SK-N-SH (cell line): ENCODE results near the gene NCAM1. TPM values are rescaled to one million over a fixed set of nuclear protein-coding genes. Genes with fewer than 3 reads are reported as not detected.

Experiments
- CTCF ChIA-PET: fragments of 300-600, 350-600 bp; formaldehyde crosslinking; extraction: SDS; loops from one replicate; lab custom pipeline; 2021; lab: Yijun Ruan, JAX
- POLR2A ChIA-PET: fragments of 350-600 bp; sonication (Branson Sonifier 250); formaldehyde crosslinking; extraction: SDS; loops from one replicate; lab custom pipeline; 2020; ENCODE audit warnings: antibody characterized with exemption, inconsistent platforms; lab: Yijun Ruan, JAX
- DNase-seq: peaks from one replicate; pipeline ENCODE4 v3.0.0; 2012
- H2AFZ ChIP-seq: fragments of 200-600 bp; sonication (generic); 2 replicates; pipeline ENCODE4 v1.8.1; 2016; ENCODE audit warnings: antibody characterized with exemption, mild to moderate bottlenecking, low read depth
- H3F3A ChIP-seq: fragments of 200-600 bp; sonication (generic); replicated peaks from 2 replicates; pipeline ENCODE3; 2016; ENCODE audit warnings: antibody characterized with exemption, mild to moderate bottlenecking; ENCODE audit not compliant: insufficient read depth
- H3K27ac ChIP-seq, 2 experiments: fragments of 200-500 bp in 1 of 2; fragments of 200-600 bp in 1 of 2; sonication (Bioruptor generic) in 1 of 2; sonication (generic), shearing (Covaris generic) in 1 of 2; 2 replicates each; pipeline versions ENCODE4 v1.5.1 to v1.6.1; 2014 to 2016; ENCODE audit warnings: low read depth in 2 of 2, inconsistent platforms in 1 of 2, low read length in 1 of 2, mild to moderate bottlenecking in 1 of 2, mixed read lengths in 1 of 2
- H3K27me3 ChIP-seq: fragments of 200-600 bp; sonication (generic), shearing (Covaris generic); 2 replicates; pipeline ENCODE4 v1.6.1; 2016; ENCODE audit warnings: mixed run types; ENCODE audit not compliant: insufficient read depth
- H3K36me3 ChIP-seq, 2 experiments: fragments of 200-500 bp in 1 of 2; fragments of 200-600 bp in 1 of 2; sonication (Bioruptor generic) in 1 of 2; sonication (generic) in 1 of 2; replicated peaks in 1 of 2; 2 replicates each; pipeline versions ENCODE3 to v1.5.1; 2014 to 2016; ENCODE audit warnings: low read length in 1 of 2, mild to moderate bottlenecking in 1 of 2; ENCODE audit not compliant: insufficient read depth in 2 of 2, control insufficient read depth in 1 of 2
- H3K4me1 ChIP-seq, 2 experiments: fragments of 200-500 bp in 1 of 2; fragments of 200-600 bp in 1 of 2; sonication (Bioruptor generic) in 1 of 2; sonication (generic), shearing (Covaris generic) in 1 of 2; 2 replicates each; pipeline versions ENCODE4 v1.5.1 to v1.6.1; 2014 to 2016; ENCODE audit warnings: low read depth in 1 of 2, low read length in 1 of 2, mixed run types in 1 of 2; ENCODE audit not compliant: insufficient read depth in 2 of 2, control insufficient read depth in 1 of 2
- H3K4me2 ChIP-seq: fragments of 200-600 bp; sonication (generic), shearing (Covaris generic); 2 replicates; pipeline ENCODE4 v1.6.1; 2017; ENCODE audit warnings: mixed run types
- H3K4me3 ChIP-seq, 2 experiments: fragments of 200-500 bp in 1 of 2; fragments of 200-600 bp in 1 of 2; sonication (Bioruptor generic) in 1 of 2; sonication (generic), shearing (Covaris generic) in 1 of 2; 2 replicates each; pipeline versions ENCODE4 v1.5.1 to v1.8.1; 2014 to 2016; ENCODE audit warnings: low read depth in 2 of 2, inconsistent platforms in 1 of 2, low read length in 1 of 2, mild to moderate bottlenecking in 1 of 2, mixed read lengths in 1 of 2, moderate library complexity in 1 of 2
- H3K79me2 ChIP-seq: fragments of 200-600 bp; sonication (generic); 2 replicates; pipeline ENCODE4 v1.8.1; 2017; ENCODE audit warnings: mild to moderate bottlenecking; ENCODE audit not compliant: insufficient read depth
- H3K9ac ChIP-seq: fragments of 200-600 bp; sonication (generic); 2 replicates; pipeline ENCODE4 v1.6.1; 2017; ENCODE audit warnings: mixed run types
- H3K9me2 ChIP-seq: fragments of 200-600 bp; sonication (generic); 2 replicates; pipeline ENCODE4 v1.6.1; 2017; ENCODE audit warnings: mixed run types
- H3K9me3 ChIP-seq: fragments of 200-600 bp; sonication (generic); 2 replicates; pipeline ENCODE4 v1.6.1; 2017; ENCODE audit warnings: mixed run types, mild to moderate bottlenecking, moderate library complexity
- H4K20me1 ChIP-seq: fragments of 200-600 bp; sonication (generic); 2 replicates; pipeline ENCODE4 v1.6.1; 2017; ENCODE audit warnings: mild to moderate bottlenecking, mixed run types; ENCODE audit not compliant: insufficient read depth
- CHD2 ChIP-seq: fragments of 150-350 bp; IDR thresholded peaks from 2 replicates; pipeline ENCODE4 v1.6.1; 2018; ENCODE audit warnings: low read length; ENCODE audit not compliant: partially characterized antibody
- CTCF ChIP-seq: fragments of 200-600 bp; sonication (generic); IDR thresholded peaks from 2 replicates; pipeline ENCODE4 v1.6.1; 2017; ENCODE audit warnings: antibody characterized with exemption, mild to moderate bottlenecking, moderate library complexity
- EP300 ChIP-seq, 2 experiments: IDR thresholded peaks; 2 replicates each; pipeline versions ENCODE4 v1.4.0 to v1.6.1; 2012; ENCODE audit warnings: borderline replicate concordance in 1 of 2, low read depth in 1 of 2, low read length in 1 of 2
- FOSL2 ChIP-seq: IDR thresholded peaks from 2 replicates; pipeline ENCODE4 v1.4.0; 2012; ENCODE audit warnings: low read depth, mild to moderate bottlenecking, moderate library complexity, borderline replicate concordance
- FOXJ3 ChIP-seq: sonication (generic); formaldehyde crosslinking; IDR thresholded peaks from 2 replicates; pipeline ENCODE4 v1.5.1; 2020; ENCODE audit warnings: mild to moderate bottlenecking, missing genetic modification reagents
- FOXM1 ChIP-seq: IDR thresholded peaks from 2 replicates; pipeline ENCODE4 v1.4.0; 2012; ENCODE audit warnings: low read depth, mild to moderate bottlenecking
- GABPA ChIP-seq: IDR thresholded peaks from 2 replicates; pipeline ENCODE4 v1.4.0; 2012; ENCODE audit warnings: low read depth, mild to moderate bottlenecking
- IRF3 ChIP-seq: fragments of 150-350 bp; IDR thresholded peaks from 2 replicates; pipeline ENCODE4 v1.6.1; 2016; ENCODE audit warnings: mild to moderate bottlenecking, low read depth, low read length
- JUND ChIP-seq: IDR thresholded peaks from 2 replicates; pipeline ENCODE4 v1.4.0; 2012
- MAX ChIP-seq: IDR thresholded peaks from 2 replicates; pipeline ENCODE4 v1.4.0; 2012; ENCODE audit warnings: low read depth
- MEF2A ChIP-seq: IDR thresholded peaks from 2 replicates; pipeline ENCODE4 v1.4.0; 2012; ENCODE audit warnings: low read depth, borderline replicate concordance
- PBX3 ChIP-seq: IDR thresholded peaks from 2 replicates; pipeline ENCODE4; 2012
- RCOR1 ChIP-seq: fragments of 150-350 bp; IDR thresholded peaks from 2 replicates; pipeline ENCODE4 v1.6.1; 2017; ENCODE audit warnings: antibody characterized with exemption, low read length
- RXRA ChIP-seq: IDR thresholded peaks from 2 replicates; pipeline ENCODE4 v1.4.0; 2012; ENCODE audit warnings: low read depth, mild to moderate bottlenecking, borderline replicate concordance
- TCF12 ChIP-seq: IDR thresholded peaks from 2 replicates; pipeline ENCODE4 v1.4.0; 2012
- USF2 ChIP-seq: fragments of 150-350 bp; IDR thresholded peaks from 2 replicates; pipeline ENCODE4 v1.6.1; 2017; ENCODE audit warnings: antibody characterized with exemption, low read length, low read depth, borderline replicate concordance
- WGBS: methylation state at CpG from one replicate; pipeline ENCODE4 v1.1.6; 2017; ENCODE audit warnings: low lambda C conversion rate; 5-methylcytosine and 5-hydroxymethylcytosine counted together
- polyA plus RNA-seq, 3 experiments: library from polyadenylated mRNA; depleted of rRNA; stranded (reverse); fragments of >200 nt; gene quantifications; 2 replicates each; pipeline ENCODE4 v1.2.3, GENCODE V29; 2012

The NCAM1 gene
- polyA plus RNA-seq, 1 of the 3 experiments (the other 2 are of a cell fraction), result 19.4 TPM

- H3K27me3 ChIP-seq, result no peaks in the 10 kb centered on the region
- CTCF ChIA-PET, result interaction anchor here (0.7 to 4.5 kb wide), 5 partner anchors 17 to 684 kb away, joined by 3 to 38 read pairs (median 4); no protein-coding TSS in a partner anchor
- POLR2A ChIA-PET, result no interaction called here
- no peak overlapping the region for H2AFZ ChIP-seq
- no peak overlapping the region for H3K4me3 ChIP-seq
- H3K9me2 ChIP-seq, result no peaks in the 10 kb centered on the region
- H3K4me2 ChIP-seq, result no peak overlapping the region
- DNase-seq, result no peak
- H3K36me3 ChIP-seq, result no peaks in the 10 kb centered on the region
- H4K20me1 ChIP-seq, result no peaks in the 10 kb centered on the region
- TF ChIP-seq GABPA (no peak), EP300 (IDR thresholded peaks at IDR 0.05; ENCODE audit: borderline replicate concordance in 1 of 2, low read depth in 1 of 2, low read length in 1 of 2) (no peak), RCOR1 (no peak), FOSL2 (no peak), RXRA (no peak), CTCF (no peak), FOXJ3 (no peak), MAX (no peak), IRF3 (no peak), JUND (no peak), PBX3 (no peak), TCF12 (no peak), FOXM1 (no peak), CHD2 (no peak), MEF2A (no peak), USF2 (no peak)
- H3K9me3 ChIP-seq, result no peaks in the 10 kb centered on the region
- peak overlapping the region in 1 of 2 experiments; percentile 12; a peak in 1 of 4 replicates for H3K27ac ChIP-seq
- WGBS, result 67% methylated on average over 5 of the region's 5 CpGs
- no peaks in the 10 kb centered on the region for H3F3A ChIP-seq
- H3K9ac ChIP-seq, result no peak overlapping the region
- H3K79me2 ChIP-seq, result no peaks in the 10 kb centered on the region
- H3K4me1 ChIP-seq, result peaks cover 0 to 32% of the 10 kb centered on the region in 2 experiments; a peak in 1 of 4 replicates
Measured at GRCh38 chr11:113272281-113272680, 311.1 kb downstream of the NCAM1 start.
